Activated T-helper 1 cell treated with Interleukin-2 at 50 U/mL for 16 hours (primary cell): Measurements from ENCODE around the gene UGT1A1.

ENCODE experiments used
- DNase-seq: peaks from one replicate; pipeline ENCODE4 v3.0.0-alpha.2; 2020; ENCODE audit warnings: low read depth

UGT1A1 gene

GRCh38 chr2:233817995-233818638 is 58.0 kb downstream of the UGT1A1 start:
- DNase-seq = no peak

DNA sequence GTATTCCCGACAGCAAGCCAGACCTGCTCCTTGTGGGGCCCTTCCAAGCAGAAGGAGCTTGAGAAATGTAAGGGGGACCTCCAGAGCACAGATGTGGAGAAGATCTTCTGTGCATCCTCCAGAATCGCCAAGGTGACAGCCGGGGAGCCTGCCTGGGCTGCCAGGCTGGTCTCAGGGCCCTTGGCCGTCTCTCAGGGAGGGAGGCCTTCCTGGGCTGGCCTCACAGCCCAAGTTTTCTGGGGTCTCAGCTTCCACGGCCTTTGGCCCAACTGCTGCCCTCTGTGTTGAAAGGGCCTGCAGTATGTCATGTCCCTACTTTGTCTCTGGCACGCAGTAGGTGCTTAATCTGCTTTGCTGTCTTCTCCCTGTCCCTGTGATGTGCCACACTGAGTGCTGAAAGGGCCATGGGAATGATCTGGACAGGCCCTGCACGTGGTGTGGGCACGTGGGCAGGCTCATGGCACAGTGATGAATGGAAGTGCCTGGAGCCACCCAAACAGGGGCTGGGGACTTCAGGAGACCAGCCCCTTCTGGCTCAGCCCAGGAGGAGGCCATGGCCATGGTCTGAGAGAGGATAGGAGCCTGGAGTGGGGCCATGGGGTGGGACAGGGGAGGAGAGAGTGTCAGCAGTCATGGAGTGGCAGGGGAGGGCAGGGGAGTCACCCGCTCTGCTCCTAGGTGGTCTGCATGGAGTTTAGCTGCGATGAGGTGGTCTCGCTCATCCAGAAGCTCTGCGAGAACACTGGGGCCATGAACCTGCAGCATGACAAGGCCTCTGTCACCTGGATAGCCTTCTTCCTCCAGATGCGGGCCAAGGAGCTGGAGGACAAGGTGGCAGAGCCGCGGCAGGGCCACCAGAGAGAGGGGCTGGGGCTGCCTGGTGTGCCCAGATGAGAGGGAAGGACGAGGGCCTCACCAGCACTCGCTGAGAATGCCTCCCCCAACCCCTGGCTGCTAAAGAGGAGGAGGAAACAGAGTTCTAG is 58.9 kb downstream of the UGT1A1 start:
- no peak for DNase-seq

DNA sequence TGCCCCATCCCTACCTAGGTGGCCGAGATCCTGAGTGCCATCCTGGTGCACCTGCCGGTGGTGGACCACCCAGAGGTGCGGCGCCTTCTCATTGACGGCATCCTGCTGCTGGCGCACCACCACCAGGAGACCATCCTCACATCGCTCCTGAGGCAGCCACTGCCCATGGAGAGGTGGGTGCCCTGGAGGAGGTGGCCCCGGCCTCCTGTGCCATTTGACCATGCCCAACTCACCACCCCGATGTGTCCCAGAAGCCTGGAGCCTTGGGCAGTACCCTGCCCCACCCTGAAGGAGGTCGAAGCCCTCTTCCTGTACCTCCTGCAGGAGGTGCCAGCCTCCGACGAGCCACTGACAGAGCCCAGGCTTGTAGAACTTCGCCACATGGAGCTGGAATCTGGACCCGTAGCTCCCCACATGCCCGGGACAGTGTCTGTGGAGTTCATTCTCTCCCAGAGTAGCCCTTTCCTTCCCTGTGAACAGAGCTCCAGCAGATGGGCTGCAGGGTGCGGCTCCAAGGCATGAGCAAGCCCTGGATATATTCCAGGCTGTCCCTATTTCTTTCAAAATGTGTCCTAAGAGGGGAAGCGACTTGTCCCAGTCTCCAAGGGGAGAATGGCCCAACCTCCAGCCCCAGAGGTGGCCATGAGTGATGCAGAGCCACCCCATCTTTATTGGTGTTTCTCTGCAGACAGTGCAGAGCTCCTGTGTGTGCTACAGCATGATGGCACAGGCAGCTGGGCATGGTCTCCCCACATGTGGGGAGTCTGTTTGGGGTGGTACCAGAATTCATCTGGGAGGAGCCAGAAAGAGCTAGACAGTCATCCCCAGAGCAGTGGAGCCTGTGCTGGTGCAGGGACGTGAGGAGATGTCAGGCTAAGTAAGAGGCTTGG is 60.1 kb downstream of the UGT1A1 start:
- no peak for DNase-seq

DNA sequence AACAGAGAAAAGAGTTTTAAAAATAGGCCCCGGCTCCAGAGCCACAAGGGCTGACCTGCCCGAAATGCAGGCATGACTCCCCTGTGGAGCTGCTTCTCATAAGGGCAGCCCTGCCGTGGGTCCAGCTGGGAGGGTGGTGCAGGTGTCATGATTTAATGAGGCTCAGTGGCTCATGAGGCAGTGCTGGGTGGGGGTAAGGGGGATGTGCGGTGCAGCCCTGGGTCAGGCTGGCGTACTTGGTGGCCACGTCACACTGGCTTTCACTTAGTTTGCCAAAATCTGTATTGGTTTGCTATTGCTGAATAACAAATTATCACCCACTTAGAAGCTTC is 60.7 kb downstream of the UGT1A1 start:
- DNase-seq = no peak

GRCh38 chr2:233821196-233821595 is 61.1 kb downstream of the UGT1A1 start:
- DNase-seq = no peak

GRCh38 chr2:233821709-233822100 is 61.6 kb downstream of the UGT1A1 start:
- DNase-seq = no peak

DNA sequence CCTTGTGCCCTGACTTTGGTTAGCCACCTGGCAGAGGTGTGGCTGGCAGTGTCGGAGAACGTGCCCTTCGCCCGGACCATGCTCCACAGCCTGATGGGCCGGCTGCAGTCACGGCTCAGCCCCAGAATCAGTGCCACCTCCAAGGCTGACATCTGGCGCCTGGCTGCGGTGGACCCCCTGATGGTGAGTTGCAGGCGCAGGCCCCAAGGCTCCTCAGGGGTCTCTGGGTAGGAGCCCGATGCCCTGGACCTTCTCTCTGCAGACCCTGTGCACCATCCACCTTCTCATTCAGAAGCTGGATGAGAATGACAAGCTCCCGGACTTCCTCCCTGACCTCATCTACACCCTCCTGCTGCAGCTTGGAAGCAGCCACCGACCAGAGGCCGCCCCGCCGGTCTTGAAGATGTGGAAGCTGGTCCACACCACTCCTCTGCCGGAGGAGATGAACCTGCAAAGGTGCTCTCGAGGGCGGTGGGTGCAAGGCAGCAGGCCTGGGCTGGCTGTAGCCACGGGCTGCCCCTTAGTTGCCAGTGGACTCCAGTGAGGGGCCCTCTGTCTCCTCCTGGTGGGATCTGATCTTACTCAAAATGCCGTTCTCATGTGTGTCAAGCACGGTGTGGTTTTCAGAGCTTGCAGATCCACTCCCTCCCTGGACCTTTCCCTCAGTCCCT is 62.2 kb downstream of the UGT1A1 start:
- DNase-seq = no peak
